GM23248 (cell line): ENCODE measurements around the gene DLG2. TPM values are rescaled to one million over a fixed set of nuclear protein-coding genes. Genes with fewer than 3 reads are reported as not detected.

Experiments
- DNase-seq: peaks from one replicate; pipeline ENCODE4 v3.0.0-alpha.2; 2015
- H2AFZ ChIP-seq: fragments of 200-600 bp; sonication (generic); 2 replicates; pipeline ENCODE4 v1.6.1; 2016; ENCODE audit warnings: antibody characterized with exemption
- H3F3A ChIP-seq: fragments of 200-600 bp; sonication (generic); 2 replicates; pipeline ENCODE4 v1.6.1; 2016; ENCODE audit warnings: mild to moderate bottlenecking, antibody characterized with exemption, mixed run types; ENCODE audit not compliant: insufficient read depth
- H3K27ac ChIP-seq: fragments of 200-600 bp; sonication (generic); 2 replicates; pipeline ENCODE4 v1.5.1; 2016; ENCODE audit warnings: mild to moderate bottlenecking
- H3K27me3 ChIP-seq: fragments of 200-600 bp; sonication (generic); replicated peaks from 2 replicates; pipeline ENCODE4 v1.6.1; 2016; ENCODE audit warnings: mild to moderate bottlenecking; ENCODE audit not compliant: insufficient read depth
- H3K36me3 ChIP-seq: fragments of 200-600 bp; sonication (generic); 2 replicates; pipeline ENCODE4 v1.6.1; 2016; ENCODE audit warnings: low read depth, mild to moderate bottlenecking
- H3K4me1 ChIP-seq: fragments of 200-600 bp; sonication (generic); 2 replicates; pipeline ENCODE4 v1.6.1; 2016; ENCODE audit warnings: mild to moderate bottlenecking; ENCODE audit not compliant: insufficient read depth
- H3K4me2 ChIP-seq: fragments of 200-600 bp; sonication (generic); one replicate; pipeline ENCODE4 v1.6.1; 2016; ENCODE audit warnings: mild to moderate bottlenecking; ENCODE audit not compliant: unreplicated experiment
- H3K4me3 ChIP-seq: fragments of 200-600 bp; sonication (generic); 2 replicates; pipeline ENCODE4 v1.5.1; 2016; ENCODE audit warnings: mild to moderate bottlenecking
- H3K79me2 ChIP-seq: fragments of 200-600 bp; sonication (generic); 2 replicates; pipeline ENCODE4 v1.6.1; 2016; ENCODE audit warnings: mild to moderate bottlenecking; ENCODE audit not compliant: insufficient read depth
- H3K9ac ChIP-seq: fragments of 200-600 bp; sonication (generic); 2 replicates; pipeline ENCODE4 v1.6.1; 2016; ENCODE audit warnings: mild to moderate bottlenecking
- H3K9me2 ChIP-seq: fragments of 200-600 bp; sonication (generic); 2 replicates; pipeline ENCODE4 v1.6.1; 2016; ENCODE audit warnings: mixed run types, mild to moderate bottlenecking, moderate library complexity; ENCODE audit not compliant: insufficient read depth
- H3K9me3 ChIP-seq: fragments of 200-600 bp; sonication (generic); one replicate; pipeline ENCODE4 v1.6.1; 2017; ENCODE audit warnings: low read depth
- H4K20me1 ChIP-seq: fragments of 200-600 bp; sonication (generic); 2 replicates; pipeline ENCODE4 v1.6.0; 2016; ENCODE audit not compliant: insufficient read depth
- EZH2 ChIP-seq: fragments of 200-600 bp; sonication (generic); IDR thresholded peaks from 2 replicates; pipeline ENCODE4 v1.6.1; 2018; ENCODE audit warnings: antibody characterized with exemption, mild to moderate bottlenecking; ENCODE audit not compliant: insufficient read depth, poor library complexity, severe bottlenecking
- EZH2phosphoT487 ChIP-seq: fragments of 200-600 bp; sonication (generic); IDR thresholded peaks from 2 replicates; pipeline ENCODE4 v1.6.1; 2018; ENCODE audit warnings: antibody characterized with exemption, moderate library complexity, mild to moderate bottlenecking, low read depth; ENCODE audit not compliant: insufficient read depth
- WGBS, 2 experiments: methylation state at CpG; one replicate each; pipeline ENCODE4 v1.1.6; 2015 to 2017; ENCODE audit warnings: low lambda C conversion rate in 2 of 2, low coverage in 1 of 2; ENCODE audit errors: missing lambda C conversion rate in 2 of 2; 5-methylcytosine and 5-hydroxymethylcytosine counted together
- in situ Hi-C: fragments of 300-500 bp; cut with MboI; formaldehyde crosslinking; loops from 2 replicates; pipeline ENCODE4 v1.15.0; 2020
- polyA plus RNA-seq: library from polyadenylated mRNA; unstranded; fragments of >200 nt; fragmentation: Nextera tagmentation; extraction: Ambion mirVana; gene quantifications from 2 replicates; pipeline ENCODE4 v1.2.1, GENCODE V29; 2016
- total RNA-seq: library from RNA; depleted of rRNA; stranded (reverse); fragments of >200 nt; shearing (Covaris generic); gene quantifications from 2 replicates; pipeline ENCODE4 v1.2.3, GENCODE V29; 2014

Gene DLG2
- total and polyA plus RNA-seq, 2 experiments from 2014 or later = 1.1 to 1.7 TPM

DNA sequence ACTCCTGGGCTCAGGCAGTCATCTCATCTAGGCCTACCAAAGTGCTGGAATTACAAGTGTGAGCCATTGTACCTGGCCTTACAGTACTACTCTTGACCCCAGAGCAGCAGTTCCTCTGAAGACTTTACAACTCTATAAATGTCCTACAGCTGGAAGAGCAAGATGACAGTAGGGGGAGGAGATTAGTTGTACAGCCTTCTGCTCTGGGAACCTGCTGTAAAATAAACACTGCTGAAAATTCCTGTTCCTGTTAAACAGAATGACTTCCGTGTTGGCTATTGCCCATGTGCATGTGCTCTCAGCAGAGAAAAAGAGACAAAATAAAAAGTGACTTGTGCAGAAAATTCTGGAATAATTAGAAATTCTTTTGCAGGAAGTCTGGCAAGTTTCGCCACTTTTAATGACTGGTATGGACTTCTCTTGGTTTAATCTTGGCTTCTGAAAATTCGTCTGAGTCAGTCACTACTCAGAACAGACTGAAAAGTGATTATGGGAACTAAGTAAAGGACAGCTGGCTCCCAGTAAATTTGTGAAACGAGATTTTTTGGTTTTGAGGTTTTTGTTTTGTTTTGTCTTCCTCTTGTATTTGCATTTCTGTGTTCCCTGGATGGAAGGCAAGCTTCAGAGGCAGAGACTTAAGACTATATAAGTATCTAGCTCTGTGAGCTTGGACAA is 955.7 kb downstream of the DLG2 start:
- Histone ChIP-seq H3K4me3 (no peak overlapping the region), H3K36me3 (no peaks in the 10 kb centered on the region), H3K9me3 (no peaks in the 10 kb centered on the region), H3K9me2 (no peaks in the 10 kb centered on the region), H3K27me3 (no peaks in the 10 kb centered on the region), H3K27ac (no peak overlapping the region), H3K79me2 (no peaks in the 10 kb centered on the region), H3K9ac (no peak overlapping the region), H2AFZ (no peak overlapping the region), H3K4me2 (no peak overlapping the region), H4K20me1 (no peaks in the 10 kb centered on the region), H3F3A (no peaks in the 10 kb centered on the region), H3K4me1 (no peaks in the 10 kb centered on the region)
- TF ChIP-seq EZH2phosphoT487 (no peak), EZH2 (no peak)
- WGBS, 2 experiments = 9 to 16% methylated on average over 4 of the region's 4 CpGs
- in situ Hi-C loops = no loop called here
- DNase-seq = no peak

DNA sequence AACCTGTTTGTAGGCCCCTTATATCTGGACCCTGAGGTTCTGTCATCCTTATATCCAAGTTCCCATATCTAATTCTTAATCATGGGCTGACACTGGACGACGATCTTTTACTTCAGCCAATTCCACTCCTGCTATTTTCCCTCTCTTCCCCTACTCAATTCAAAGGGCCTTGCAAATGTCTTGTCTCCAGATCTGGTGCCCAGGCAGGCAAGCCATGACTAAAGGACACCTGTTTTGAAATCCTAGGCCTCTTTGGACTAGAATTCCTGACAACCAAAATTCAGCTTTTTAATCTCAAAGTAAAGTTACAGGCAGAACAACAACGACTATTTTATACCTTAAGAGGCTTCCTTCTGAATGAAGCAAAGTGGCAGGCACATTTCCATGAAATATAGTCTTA is 963.4 kb downstream of the DLG2 start:
- H4K20me1 ChIP-seq = no peaks in the 10 kb centered on the region
- H3K36me3 ChIP-seq = no peaks in the 10 kb centered on the region
- H2AFZ ChIP-seq = no peak overlapping the region
- DNase-seq = no peak
- no peaks in the 10 kb centered on the region for H3K9me3 ChIP-seq
- 31% methylated on average over 3 of the region's 3 CpGs for WGBS, 2 experiments
- H3F3A ChIP-seq = no peaks in the 10 kb centered on the region
- H3K27me3 ChIP-seq = no peaks in the 10 kb centered on the region
- no peaks in the 10 kb centered on the region for H3K9me2 ChIP-seq
- H3K9ac ChIP-seq = no peak overlapping the region
- H3K27ac ChIP-seq = no peak overlapping the region
- H3K4me1 ChIP-seq = no peaks in the 10 kb centered on the region
- H3K79me2 ChIP-seq = no peaks in the 10 kb centered on the region
- in situ Hi-C loops = no loop called here
- TF ChIP-seq EZH2 (no peak), EZH2phosphoT487 (no peak)
- no peak overlapping the region for H3K4me3 ChIP-seq
- H3K4me2 ChIP-seq = no peak overlapping the region

DNA sequence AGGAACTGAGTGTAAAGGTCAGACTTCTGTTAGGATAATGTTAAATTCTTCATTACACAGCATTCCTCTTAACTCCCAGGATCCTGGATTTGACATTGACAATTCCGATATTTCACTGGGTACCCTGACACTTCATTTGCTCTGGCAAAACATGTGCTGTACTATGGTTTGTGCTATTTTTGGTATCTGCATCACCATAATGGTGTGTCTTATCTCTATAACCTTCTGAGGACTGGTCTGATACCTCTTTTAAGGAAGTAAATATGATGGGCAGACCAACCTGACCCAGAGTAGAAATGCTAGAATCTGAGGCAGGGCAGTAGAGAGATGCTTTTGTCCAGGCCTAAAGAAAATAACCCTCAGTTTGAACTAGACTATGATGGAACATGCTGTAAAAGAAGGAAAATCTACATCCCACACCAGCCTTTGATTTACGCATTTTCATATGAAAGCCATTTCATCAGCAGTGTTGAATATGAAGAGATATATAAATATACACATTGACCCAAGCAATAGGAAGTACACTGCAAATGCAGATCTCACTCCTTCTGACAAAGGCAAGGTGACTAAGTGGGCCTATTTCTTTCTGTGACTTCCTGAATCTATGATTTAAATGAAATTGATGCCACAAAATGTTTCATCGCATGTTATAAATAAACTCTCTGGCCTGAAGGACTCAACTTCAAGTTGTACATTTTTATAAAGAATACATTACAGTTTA is 966.7 kb downstream of the DLG2 start:
- TF ChIP-seq EZH2phosphoT487 (no peak), EZH2 (no peak)
- H2AFZ ChIP-seq = no peak overlapping the region

DNA sequence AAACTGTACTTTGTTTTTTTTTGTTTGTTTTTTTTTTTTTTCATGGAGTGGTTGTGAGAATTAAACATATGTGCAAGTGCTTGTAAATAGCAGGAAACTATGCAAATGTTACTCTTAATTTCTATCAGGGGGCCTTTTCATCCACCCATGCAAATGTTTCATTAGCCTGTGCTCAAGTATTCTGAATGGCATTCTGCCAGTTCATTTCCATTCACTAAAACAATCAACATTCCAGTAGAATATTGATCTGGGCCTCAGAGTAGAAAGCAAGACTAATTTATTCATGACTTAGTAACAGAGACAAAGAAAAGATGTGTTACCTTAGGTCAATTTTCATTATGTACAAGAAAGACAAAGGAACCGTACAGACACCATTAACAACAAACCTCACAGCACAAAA is 971.4 kb downstream of the DLG2 start:
- in situ Hi-C loops = no loop called here
- Histone ChIP-seq H3K79me2 (no peaks in the 10 kb centered on the region), H3F3A (no peaks in the 10 kb centered on the region), H3K4me2 (no peak overlapping the region), H3K4me1 (no peaks in the 10 kb centered on the region), H3K27ac (no peak overlapping the region), H3K9ac (no peak overlapping the region), H2AFZ (no peak overlapping the region), H3K36me3 (no peaks in the 10 kb centered on the region), H4K20me1 (no peaks in the 10 kb centered on the region), H3K9me2 (no peaks in the 10 kb centered on the region), H3K9me3 (no peaks in the 10 kb centered on the region), H3K27me3 (no peaks in the 10 kb centered on the region), H3K4me3 (no peak overlapping the region)
- 8 to 15% methylated on average over 1 of the region's 1 CpG for WGBS, 2 experiments
- TF ChIP-seq EZH2 = no peak
- no peak for TF ChIP-seq EZH2phosphoT487
- DNase-seq = no peak

More for the DNA sequence above, 966.7 kb downstream of the DLG2 start:
- no peaks in the 10 kb centered on the region for H3K9me3 ChIP-seq
- H3F3A ChIP-seq = no peaks in the 10 kb centered on the region
- no peaks in the 10 kb centered on the region for H4K20me1 ChIP-seq
- no peaks in the 10 kb centered on the region for H3K36me3 ChIP-seq
- no peaks in the 10 kb centered on the region for H3K79me2 ChIP-seq
- 74 to 77% methylated on average over 3 of the region's 3 CpGs for WGBS, 2 experiments
- H3K27ac ChIP-seq = no peak overlapping the region
- no peaks in the 10 kb centered on the region for H3K27me3 ChIP-seq
- H3K4me2 ChIP-seq = no peak overlapping the region
- no peak overlapping the region for H3K9ac ChIP-seq
- no peaks in the 10 kb centered on the region for H3K9me2 ChIP-seq
- in situ Hi-C loops = no loop called here
- no peaks in the 10 kb centered on the region for H3K4me1 ChIP-seq
- H3K4me3 ChIP-seq = no peak overlapping the region
- no peak for DNase-seq
